ENCODE data around the gene DNAH2.

Gene DNAH2

GRCh38 chr17:7716901-7717755, at the start of gene DNAH2:
TSS of gene DNAH2 (plus strand) at chr17:7717744. CDS start at chr17:7719735, 1,991 bp downstream.
- peak; percentile 76 for DNase-seq (ENCODE audit: low read depth)

DNA sequence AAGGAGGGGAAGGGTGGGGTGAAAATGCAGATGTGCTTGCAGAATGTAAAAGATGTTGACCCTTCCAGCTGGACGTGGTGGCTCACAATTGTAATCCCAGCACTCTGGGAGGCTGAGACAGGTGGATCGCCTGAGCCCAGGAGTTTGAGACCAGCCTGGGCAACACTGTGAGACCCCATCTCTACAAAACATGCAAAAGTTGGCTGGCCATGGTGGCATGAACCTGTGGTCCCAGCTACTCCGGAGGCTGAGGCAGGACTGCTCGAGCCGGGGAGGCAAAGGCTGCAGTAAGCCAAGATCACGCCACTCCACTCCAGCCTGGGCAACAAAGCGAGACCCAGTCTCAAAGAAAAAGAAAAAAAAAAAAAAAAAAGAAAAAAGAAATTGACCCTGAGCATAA, 49.1 kb upstream of the DNAH2 start:
- DNase-seq (ENCODE audit: low read depth): no peak

- no peak for DNase-seq (ENCODE audit: low read depth)
Observed at GRCh38 chr17:7673239-7673638, 44.3 kb upstream of the DNAH2 start.

DNA sequence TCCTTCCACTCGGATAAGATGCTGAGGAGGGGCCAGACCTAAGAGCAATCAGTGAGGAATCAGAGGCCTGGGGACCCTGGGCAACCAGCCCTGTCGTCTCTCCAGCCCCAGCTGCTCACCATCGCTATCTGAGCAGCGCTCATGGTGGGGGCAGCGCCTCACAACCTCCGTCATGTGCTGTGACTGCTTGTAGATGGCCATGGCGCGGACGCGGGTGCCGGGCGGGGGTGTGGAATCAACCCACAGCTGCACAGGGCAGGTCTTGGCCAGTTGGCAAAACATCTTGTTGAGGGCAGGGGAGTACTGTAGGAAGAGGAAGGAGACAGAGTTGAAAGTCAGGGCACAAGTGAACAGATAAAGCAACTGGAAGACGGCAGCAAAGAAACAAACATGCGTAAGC, 42.6 kb upstream of the DNAH2 start:
- DNase-seq (ENCODE audit: low read depth): no peak

DNA sequence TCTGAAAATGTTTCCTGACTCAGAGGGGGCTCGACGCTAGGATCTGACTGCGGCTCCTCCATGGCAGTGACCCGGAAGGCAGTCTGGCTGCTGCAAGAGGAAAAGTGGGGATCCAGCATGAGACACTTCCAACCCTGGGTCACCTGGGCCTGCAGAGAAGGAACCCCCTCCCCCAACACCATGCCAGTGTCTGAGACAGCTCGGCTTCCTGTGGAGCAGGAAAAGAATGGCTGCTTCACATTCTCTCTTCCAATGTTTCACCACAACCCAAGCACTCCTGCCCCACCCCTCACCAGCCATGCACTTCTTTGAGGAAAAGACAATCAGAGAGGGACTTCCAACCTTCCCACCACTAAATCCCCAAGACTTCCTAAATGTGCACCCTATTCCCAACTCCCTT, 41.0 kb upstream of the DNAH2 start:
- DNase-seq (ENCODE audit: low read depth): no peak

DNA sequence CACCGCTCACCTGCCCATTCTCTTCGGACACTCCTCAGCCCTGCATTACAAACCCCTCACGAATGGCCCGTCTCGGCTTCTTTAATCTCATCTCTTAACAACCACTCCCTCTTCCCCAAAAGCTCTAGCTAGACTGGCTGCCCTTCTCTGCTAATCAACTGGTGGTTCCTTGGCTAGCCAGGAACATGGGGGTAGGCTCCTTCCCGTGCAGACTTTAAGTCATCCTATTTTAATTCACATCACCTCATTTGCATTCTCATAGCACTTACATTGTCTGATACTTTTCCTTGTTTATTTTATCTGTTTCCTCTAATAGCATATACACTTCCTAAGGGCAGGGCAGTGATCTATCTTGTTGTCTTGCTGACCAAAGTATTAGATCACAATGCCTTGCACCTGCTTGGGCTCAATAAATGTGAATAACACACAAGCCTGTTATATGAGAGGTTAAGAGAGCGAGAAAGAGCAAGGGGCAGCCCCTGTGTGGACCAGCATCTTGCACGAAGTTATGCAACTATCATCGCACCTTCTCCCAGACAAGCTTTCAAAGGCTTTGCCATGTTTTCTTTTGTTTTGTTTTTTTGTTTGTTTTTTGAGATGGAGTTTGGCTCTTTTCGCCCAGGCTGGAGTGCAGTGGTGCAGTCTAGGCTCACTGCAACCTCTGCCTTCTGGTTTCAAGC, 40.0 kb upstream of the DNAH2 start:
- DNase-seq (ENCODE audit: low read depth): no peak

DNA sequence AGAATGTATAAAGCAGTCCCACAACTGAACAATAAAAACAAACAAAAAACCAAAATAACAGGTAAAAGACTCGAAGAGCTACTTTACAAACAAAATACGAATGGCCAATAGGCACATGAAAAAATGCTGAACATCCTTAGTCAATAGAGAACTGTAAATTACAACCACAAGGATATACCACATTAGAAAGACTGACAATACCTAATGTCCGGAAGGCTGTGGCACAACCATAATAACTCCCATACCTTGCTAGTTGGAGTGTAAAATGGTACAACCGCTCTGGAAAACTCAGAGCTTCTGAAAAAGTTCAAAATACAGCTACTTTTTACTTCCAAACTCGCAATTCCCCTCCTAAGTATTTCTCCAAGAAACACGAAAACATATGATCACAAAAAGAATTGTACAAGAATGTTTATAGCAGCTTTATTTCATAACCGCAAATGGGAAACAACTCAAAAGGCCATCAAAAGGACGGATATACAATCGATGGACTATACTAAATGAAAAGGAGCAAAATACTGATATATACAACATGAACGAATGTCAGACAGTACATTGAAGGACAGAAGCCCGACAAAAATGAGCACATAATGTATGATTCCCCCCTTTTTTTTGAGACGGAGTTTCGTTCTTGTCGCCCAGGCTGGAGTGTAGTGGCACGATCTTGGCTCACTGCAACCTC, 32.6 kb upstream of the DNAH2 start:
- DNase-seq (ENCODE audit: low read depth): no peak

- DNase-seq (ENCODE audit: low read depth): peak; percentile 89
Observed at GRCh38 chr17:7685533-7686221, 31.9 kb upstream of the DNAH2 start.

DNA sequence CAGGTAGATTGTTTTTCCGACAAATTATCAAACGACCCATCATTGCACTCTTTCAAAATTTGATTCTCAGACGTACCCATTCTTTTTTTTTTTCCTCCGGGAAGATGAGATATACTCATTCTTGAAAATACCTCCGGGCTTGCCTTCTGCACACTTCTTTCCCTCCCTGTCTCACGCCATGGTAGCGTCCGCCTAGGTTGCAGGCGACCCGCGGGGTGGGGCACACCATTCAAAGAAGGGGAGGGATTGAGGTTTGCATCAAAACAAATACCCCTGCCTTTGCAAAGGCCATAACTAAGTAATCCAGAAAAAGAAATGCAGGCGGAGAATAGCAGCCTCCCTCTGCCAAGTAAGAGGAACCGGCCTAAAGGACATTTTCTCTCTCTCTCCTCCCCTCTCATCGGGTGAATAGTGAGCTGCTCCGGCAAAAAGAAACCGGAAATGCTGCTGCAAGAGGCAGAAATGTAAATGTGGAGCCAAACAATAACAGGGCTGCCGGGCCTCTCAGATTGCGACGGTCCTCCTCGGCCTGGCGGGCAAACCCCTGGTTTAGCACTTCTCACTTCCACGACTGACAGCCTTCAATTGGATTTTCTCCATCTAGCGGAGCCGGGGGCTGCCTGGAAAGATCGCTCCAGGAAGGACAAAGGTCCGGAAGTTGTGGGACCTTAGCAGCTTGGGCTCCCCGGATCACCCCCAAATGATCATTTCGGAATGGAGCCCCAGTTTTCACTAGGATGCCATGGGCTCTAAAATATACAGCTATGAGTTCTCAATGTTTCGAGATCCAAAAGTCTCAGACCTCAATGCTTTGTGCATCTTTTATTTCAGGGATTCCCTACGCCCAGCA, 31.1 kb upstream of the DNAH2 start:
- DNase-seq (ENCODE audit: low read depth): peak; percentile 60

DNA sequence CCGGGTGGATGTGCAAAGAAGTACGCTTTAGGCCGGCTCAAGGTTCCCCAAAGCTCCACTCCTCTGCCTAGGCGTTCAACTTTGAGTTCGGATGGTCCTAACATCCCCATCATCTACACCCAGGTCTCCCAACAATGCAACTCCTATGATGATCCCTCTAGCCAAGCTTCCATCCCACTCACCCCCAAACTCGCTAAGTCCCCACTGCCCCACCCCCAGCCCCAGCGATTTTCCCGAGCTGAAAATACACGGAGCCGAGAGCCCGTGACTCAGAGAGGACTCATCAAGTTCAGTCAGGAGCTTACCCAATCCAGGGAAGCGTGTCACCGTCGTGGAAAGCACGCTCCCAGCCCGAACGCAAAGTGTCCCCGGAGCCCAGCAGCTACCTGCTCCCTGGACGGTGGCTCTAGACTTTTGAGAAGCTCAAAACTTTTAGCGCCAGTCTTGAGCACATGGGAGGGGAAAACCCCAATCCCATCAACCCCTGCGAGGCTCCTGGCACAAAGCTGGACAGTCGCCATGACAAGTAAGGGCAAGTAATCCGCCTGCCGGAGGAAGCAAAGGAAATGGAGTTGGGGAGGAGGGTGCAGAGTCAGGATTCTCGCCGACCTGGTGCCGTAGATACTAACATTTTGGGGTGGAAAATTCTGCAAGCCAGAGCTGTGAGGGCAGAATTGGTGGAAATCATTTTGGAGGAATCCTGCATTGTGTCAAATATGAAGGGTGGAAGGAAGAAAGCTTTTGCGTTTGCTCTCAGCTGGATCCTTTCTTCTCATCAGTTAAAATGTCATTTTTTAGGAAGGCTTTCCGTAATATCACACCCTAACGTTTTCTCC, 30.3 kb upstream of the DNAH2 start, which contains the start of gene TP53:
TP53 (minus strand) TSS at position 419 of the 836 bp plus-strand sequence. CDS start 10,896 bp downstream, outside the sequence.
- peak; percentile 91 for DNase-seq (ENCODE audit: low read depth)

DNA sequence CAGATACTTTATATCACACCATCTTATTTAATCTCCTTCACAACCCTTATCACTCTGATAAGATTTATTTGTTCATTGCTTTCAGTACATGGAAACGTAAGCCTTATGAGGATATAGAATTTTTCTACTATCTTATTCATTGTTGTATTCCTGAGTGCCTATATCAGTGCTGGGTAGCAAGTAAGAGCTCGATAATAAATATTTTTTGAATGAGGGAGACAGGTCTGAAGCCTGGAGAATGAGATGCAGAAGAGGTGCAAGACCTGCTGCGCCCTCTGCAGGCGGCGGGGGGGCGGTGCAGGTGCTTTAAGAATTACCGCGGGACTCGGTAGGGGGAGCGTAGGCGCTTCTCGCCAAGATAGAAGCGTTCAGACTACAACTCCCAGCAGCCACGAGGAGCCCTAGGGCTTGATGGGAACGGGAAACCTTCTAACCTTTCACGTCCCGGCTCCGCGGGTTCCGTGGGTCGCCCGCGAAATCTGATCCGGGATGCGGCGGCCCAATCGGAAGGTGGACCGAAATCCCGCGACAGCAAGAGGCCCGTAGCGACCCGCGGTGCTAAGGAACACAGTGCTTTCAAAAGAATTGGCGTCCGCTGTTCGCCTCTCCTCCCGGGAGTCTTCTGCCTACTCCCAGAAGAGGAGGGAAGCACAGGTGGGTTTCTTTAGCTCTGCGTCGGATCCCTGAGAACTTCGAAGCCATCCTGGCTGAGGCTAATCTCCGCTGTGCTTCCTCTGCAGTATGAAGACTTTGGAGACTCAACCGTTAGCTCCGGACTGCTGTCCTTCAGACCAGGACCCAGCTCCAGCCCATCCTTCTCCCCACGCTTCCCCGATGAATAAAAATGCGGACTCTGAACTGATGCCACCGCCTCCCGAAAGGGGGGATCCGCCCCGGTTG, 29.4 kb upstream of the DNAH2 start, which contains the start of gene WRAP53:
WRAP53 (plus strand) TSS at position 570 of the 900 bp plus-strand sequence; CDS start at position 742, 172 bp downstream.
- peak; percentile 98 for DNase-seq (ENCODE audit: low read depth)

DNA sequence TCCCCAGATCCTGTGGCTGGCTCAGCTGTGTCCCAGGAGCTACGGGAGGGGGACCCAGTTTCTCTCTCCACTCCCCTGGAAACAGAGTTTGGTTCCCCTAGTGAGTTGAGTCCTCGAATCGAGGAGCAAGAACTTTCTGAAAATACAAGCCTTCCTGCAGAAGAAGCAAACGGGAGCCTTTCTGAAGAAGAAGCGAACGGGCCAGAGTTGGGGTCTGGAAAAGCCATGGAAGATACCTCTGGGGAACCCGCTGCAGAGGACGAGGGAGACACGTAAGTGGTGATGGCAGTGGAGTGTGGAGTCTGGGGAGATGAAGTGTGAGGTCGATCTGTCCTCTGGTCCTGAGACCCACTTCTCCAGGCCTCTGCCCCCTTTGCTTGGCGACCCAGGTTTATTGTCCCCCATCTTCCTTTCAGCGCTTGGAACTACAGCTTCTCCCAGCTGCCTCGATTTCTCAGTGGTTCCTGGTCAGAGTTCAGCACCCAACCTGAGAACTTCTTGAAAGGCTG, 28.7 kb upstream of the DNAH2 start:
- DNase-seq (ENCODE audit: low read depth): no peak

DNA sequence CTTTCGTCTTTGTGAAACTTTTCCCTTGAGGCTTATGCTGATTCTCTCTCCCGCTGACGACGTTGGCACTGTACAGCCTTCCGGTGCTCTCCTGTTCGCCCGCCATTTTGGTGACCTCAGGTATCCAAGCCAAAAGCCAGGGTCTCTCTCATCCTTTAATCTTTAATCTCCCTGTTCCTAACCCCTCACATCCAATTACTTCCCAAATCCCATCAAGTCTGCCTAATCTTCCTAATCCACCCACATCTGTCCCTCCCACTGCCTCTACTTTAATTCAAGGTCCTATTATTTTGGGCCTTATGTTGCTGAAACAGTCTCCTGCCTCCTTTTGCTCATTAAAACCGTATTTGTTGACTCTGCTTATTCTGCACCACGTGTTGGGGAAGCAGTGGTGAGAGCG, 22.0 kb upstream of the DNAH2 start:
- DNase-seq (ENCODE audit: low read depth): no peak

DNA sequence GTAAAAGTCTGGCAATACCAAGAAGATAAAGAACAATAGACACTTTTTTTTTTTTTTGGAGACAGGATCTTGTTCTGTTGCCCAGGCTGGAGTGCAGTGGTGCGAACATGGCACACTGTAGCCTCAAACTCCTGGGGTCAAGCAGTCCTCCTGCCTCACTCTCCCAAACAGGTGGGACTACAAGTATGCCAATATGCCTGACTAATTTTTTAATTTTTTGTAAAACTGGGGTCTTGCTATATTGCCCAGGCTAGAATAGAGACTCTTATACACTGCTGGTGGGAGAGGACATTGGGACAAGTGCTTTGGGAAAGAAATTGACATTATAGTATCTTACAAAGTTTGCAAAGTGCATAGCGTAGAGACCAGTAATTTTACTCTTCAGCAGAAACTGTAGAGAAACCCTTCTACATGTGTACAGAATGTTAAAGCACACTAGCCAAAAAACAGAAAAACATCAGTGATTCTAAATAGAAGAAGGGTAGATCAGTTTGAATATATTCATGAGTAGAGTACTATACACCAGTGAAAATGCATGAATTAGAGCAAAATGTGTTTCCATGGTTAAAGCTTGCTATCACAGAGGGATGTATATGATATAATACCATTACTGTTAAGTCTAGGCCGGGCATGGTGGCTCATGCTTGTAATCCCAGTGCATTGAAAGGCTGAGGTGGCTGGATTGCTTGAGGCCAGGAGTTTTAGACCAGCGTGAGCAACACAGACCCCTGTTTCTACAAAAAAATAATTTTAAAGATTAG, 19.5 kb upstream of the DNAH2 start:
- DNase-seq (ENCODE audit: low read depth): no peak

- DNase-seq (ENCODE audit: low read depth): no peak
Observed at GRCh38 chr17:7700510-7700909, 17.0 kb upstream of the DNAH2 start.

GRCh38 chr17:7701681-7702080, 15.9 kb upstream of the DNAH2 start:
- DNase-seq (ENCODE audit: low read depth): no peak

GRCh38 chr17:7702776-7703175, 14.8 kb upstream of the DNAH2 start:
- no peak for DNase-seq (ENCODE audit: low read depth)

All from fibroblast of the conjunctiva (primary cell).